NCI-H2196 (cell line): Measurements from ENCODE around the gene SCGB1D1.
A peak's percentile ranks its signal among the peaks of the same experiment; 100 is the strongest.

Source experiments
- DNase-seq: peaks from one replicate; lab custom pipeline; 2025; ENCODE audit not compliant: unreplicated experiment; lab: John Stamatoyannopoulos, UW

The SCGB1D1 gene

DNA sequence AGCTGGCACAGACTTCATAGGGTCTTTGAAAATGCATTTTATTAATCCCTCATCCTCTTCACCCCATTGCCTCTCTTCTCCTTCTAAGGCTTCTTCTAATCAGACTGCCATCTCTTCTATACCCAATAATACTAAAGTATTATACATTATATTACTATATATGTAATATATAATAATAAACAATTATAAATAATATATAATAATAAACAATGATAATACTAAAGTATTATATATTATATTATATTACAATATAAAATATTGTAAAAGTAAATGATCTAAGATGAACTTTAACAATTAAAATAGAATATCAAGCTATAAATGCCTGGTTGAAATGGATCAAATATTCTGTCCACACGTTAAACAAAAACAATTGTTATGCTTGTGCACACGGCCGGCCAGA, 31.5 kb downstream of the SCGB1D1 start:
- no peak for DNase-seq

DNA sequence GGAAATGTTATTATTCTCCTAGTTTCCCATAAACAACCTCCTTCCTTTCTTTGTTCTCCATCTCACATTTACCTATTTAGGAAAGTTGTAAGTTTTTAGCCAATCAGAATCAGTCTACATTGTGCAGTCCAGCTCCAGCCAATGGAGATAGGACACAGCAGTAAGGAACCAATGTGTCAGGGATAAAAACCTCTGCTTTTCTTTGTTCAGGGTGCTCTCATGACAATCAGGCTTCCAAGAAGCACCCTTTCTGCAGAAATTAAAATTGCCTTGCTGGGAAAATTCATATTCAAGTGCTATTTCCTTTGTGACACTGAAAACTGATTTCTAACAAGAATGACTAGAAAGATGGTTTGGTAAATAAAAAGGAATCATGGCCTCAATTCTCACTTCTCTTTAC, 33.1 kb downstream of the SCGB1D1 start:
- no peak for DNase-seq

DNA sequence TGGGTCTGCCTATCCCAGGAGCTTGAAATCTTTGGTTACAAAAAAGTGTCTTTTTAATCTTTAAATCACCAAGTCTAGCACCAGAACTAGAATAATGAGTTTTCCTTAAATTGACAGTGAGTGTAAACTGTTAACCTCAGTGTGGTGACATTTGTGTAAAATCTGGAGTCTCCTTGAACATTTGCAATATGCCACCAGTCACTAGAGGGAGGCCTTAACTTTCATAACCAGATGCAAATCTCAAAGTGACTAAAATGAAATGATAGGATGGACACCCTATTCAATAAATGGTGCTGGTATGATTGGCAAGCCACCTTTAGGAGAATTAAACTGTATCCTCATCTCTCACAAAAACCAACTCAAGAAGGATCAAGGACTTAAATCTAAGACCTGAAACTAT, 43.7 kb downstream of the SCGB1D1 start:
- no peak for DNase-seq

DNA sequence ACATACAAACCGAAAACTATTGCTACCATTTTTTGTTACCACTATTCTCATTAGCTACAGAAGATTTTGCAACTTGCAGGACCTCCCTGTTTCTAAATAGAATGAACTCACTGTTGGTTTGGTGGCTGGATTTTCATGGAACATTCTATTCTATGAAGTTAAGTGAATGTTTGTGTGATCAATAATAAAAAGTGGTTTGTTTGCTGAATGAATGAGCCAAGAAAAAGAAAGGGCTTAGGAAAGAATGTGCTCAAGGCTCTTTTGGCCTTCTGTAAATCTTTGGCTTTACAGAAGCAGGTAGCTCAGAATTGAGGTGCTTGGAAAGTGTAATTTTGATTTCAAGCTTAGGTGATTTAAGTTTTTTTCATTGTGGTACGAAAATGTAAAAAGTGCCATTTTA, 46.2 kb downstream of the SCGB1D1 start:
- no peak for DNase-seq

DNA sequence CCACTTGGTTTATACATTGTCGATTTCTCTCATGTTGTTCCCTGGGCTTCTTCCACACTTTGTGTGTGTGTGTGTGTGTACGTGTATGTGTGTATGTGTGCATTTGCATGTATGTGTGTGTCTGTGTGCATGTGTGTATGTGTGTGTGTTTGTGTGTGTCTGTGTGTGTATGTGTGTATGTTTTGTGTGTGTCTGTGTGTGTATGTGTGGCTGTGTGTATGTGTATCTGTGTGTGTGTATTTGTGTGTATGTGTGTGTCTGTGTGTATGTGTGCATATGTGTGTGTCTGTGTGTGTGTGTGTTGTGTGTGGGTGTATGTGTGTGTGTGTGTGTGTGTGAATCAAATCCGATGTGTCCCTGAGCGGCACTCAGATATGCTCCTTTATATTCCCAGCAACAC, 47.5 kb downstream of the SCGB1D1 start:
- DNase-seq: no peak

DNA sequence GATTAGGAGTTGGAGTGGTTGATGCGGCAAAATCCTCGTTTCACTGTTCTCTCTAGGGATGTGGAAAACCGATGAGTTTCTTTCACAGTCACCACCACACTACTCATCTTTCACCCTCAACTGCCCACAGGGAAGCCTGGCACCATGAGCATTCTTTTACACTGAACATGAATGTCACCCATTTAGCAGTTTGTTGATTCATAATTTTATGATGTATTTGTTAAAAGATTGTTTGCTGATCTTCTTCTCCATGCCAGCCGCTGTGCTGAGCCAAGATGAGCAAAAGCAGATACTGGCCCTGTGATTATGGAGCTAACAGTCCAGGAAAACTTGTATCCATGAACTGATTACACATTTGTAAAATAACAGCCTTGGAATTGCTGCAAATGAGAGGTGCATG, 48.1 kb downstream of the SCGB1D1 start:
- DNase-seq: no peak

DNA sequence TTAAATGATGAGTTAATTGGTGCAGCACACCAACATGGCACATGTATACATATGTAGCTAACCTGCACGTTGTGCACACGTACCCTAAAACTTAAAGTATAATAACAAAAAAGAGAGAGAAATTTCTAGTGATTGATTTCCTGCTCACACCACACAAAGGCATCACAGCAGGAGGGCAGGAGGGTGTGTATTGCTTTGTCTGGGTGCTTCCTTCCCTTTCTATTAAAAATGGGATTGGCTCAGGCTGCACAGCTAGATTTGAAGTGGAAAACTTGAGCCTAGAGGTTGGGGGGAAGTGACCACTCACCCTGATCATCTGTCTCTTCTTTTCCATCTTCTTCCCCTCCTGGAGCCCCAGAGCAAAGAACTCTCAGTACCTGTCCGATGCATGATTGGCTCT, 51.1 kb downstream of the SCGB1D1 start:
- no peak for DNase-seq

DNA sequence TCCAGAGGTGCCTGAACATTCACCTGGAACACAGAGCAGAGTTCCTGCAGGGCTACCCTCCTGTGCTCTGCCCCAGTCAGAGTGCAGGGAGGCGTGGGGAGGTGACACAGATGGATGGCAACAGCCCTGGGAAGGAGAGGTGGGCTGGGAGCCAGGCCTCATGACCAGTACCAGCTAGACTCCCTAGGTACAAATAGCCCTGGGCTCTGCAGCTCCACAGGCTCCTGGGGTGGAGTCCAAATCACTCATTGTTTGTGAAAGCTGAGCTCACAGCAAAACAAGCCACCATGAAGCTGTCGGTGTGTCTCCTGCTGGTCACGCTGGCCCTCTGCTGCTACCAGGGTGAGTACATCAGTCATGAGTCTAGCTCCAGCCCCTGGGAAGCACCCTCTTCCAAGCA, 52.0 kb downstream of the SCGB1D1 start, which contains the start of gene SCGB1D2:
Gene SCGB1D2, plus strand, starts transcription at position 219 of the 400 bp plus-strand sequence. Its CDS starts 69 bp downstream, at position 288.
- DNase-seq: peak; percentile 90
